ENCODE results near the gene TBC1D22A. TPM values are rescaled to one million over a fixed set of nuclear protein-coding genes. Genes with fewer than 3 reads are reported as not detected.

TBC1D22A gene
- total and polyA plus RNA-seq, 10 of the 15 experiments (the other 5 are each of a cell fraction or from before 2014, with no cell fraction given): 0.63 to 44.7 (median 27.4) TPM

DNA sequence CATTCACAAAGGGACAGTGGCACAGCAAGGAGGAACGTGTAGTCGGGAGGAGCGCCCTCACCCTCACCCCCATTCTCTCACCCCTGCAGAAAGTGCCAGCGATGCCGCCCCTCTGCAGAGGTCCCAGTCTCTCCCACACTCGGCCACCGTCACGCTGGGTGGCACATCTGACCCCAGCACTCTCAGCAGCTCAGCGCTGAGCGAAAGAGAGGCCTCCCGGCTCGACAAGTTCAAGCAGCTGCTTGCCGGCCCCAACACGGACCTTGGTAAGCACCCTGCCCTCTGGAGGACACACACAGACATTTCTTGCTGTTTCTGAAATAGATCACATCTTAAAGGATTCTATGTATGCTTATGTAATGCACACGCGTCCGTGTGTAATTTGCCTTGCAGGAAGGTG is 34.9 kb downstream of the TBC1D22A start:
- no peak overlapping the region for H3K27ac ChIP-seq (ENCODE audit: control insufficient read depth, insufficient read depth)
- ATAC-seq (peak; percentile 44; the same call in 1 of the 3 replicates), DNase-seq (ENCODE audit: low read depth, low spot score) (no peak), FAIRE-seq (no peak)
- SMC1A ChIA-PET (ENCODE audit: uncharacterized antibody, unreplicated experiment): interaction anchor here (2.1 to 3.4 kb wide), 2 partner anchors 24 to 39 kb away, joined by 4 to 16 read pairs; no protein-coding TSS in a partner anchor
- no peaks in the 10 kb centered on the region for H3K27me3 ChIP-seq (replicated peaks in 1 of 2; ENCODE audit: control insufficient read depth in 2 of 2, insufficient read depth in 2 of 2, low read length in 1 of 2)
- H3K4me3 ChIP-seq: no peak overlapping the region
- CTCF ChIA-PET: interaction anchor here (0.9 to 1.0 kb wide), 2 partner anchors 22 to 233 kb away, joined by 3 to 4 read pairs; no protein-coding TSS in a partner anchor
- WGBS (ENCODE audit: insufficient coverage, insufficient replicate concordance, low lambda C conversion rate, missing lambda C conversion rate): 76% methylated on average over 17 of the region's 17 CpGs
- no peak overlapping the region for H3K4me2 ChIP-seq (ENCODE audit: control insufficient read depth, insufficient read depth)
- no peak overlapping the region for H3K9ac ChIP-seq (ENCODE audit: control insufficient read depth, insufficient read depth, low read length)
- H2AFZ ChIP-seq (ENCODE audit: control insufficient read depth, low read depth, low read length): no peak overlapping the region
- TF ChIP-seq RAD21 (IDR thresholded peaks at IDR 0.05; ENCODE audit: insufficient read depth, low read depth, low read length): 0 out of 2 replicates have a peak, but pooled peaks have one; percentile 20
- TF ChIP-seq, protein P1, sequence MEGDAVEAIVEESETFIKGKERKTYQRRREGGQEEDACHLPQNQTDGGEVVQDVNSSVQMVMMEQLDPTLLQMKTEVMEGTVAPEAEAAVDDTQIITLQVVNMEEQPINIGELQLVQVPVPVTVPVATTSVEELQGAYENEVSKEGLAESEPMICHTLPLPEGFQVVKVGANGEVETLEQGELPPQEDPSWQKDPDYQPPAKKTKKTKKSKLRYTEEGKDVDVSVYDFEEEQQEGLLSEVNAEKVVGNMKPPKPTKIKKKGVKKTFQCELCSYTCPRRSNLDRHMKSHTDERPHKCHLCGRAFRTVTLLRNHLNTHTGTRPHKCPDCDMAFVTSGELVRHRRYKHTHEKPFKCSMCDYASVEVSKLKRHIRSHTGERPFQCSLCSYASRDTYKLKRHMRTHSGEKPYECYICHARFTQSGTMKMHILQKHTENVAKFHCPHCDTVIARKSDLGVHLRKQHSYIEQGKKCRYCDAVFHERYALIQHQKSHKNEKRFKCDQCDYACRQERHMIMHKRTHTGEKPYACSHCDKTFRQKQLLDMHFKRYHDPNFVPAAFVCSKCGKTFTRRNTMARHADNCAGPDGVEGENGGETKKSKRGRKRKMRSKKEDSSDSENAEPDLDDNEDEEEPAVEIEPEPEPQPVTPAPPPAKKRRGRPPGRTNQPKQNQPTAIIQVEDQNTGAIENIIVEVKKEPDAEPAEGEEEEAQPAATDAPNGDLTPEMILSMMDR (IDR thresholded peaks at IDR 0.05 in 2 of 3, conservative IDR thresholded peaks at IDR 0.05 in 1 of 3; ENCODE audit: control insufficient read depth in 2 of 3, extremely low read depth in 1 of 3, insufficient read depth in 1 of 3, low read depth in 3 of 3, low read length in 3 of 3): peak in 2 of 3 experiments; percentile 16 to 25; a peak in 3 of 6 replicates
- peak; percentile 33; the same call in 1 of the 2 replicates for TF ChIP-seq SMC3 (IDR thresholded peaks at IDR 0.05; ENCODE audit: borderline replicate concordance, low read length)
- TF ChIP-seq POLR2AphosphoS2 (IDR thresholded peaks at IDR 0.05; ENCODE audit: low read depth, low read length): no peak
- intact Hi-C loops (cut with micrococcal nuclease; ENCODE audit: unreplicated experiment): no loop called here
- H3K79me2 ChIP-seq (ENCODE audit: control insufficient read depth, insufficient read depth, low read length): peaks cover 2% of the 10 kb centered on the region
- RAD21 ChIA-PET (ENCODE audit: unreplicated experiment): interaction anchor here (0.6 kb wide), 1 partner anchor 39 kb away, joined by 3 read pairs; no protein-coding TSS in a partner anchor
- no peaks in the 10 kb centered on the region for H4K20me1 ChIP-seq (ENCODE audit: control insufficient read depth, insufficient read depth)
- no peaks in the 10 kb centered on the region for H3K4me1 ChIP-seq (ENCODE audit: control insufficient read depth, insufficient read depth, low read length)
- H3K9me3 ChIP-seq (replicated peaks; ENCODE audit: control insufficient read depth, insufficient read depth, low read length): no peaks in the 10 kb centered on the region
- BruUV-seq (replicated peaks): no TSS peak
- in situ Hi-C loops (cut with MboI): no loop called here
- POLR2A ChIA-PET: no interaction called here
- peaks cover 57 to 62% of the 10 kb centered on the region in 2 experiments for H3K36me3 ChIP-seq (ENCODE audit: control insufficient read depth in 2 of 2, insufficient read depth in 2 of 2, low read length in 1 of 2)

All from GM12878 (cell line).